Chondrocyte (in vitro differentiated cells): ENCODE data around the gene LDHD. TPM values are rescaled to one million over a fixed set of nuclear protein-coding genes. Genes with fewer than 3 reads are reported as not detected.

Source experiments
- DNase-seq: peaks from one replicate; pipeline ENCODE4 v3.0.0; 2021; ENCODE audit warnings: mixed read lengths, low spot score
- H3K27ac Mint-ChIP-seq: one replicate; pipeline ENCODE4 v1.8.0; 2021; ENCODE audit warnings: mild to moderate bottlenecking, moderate library complexity, mixed read lengths; ENCODE audit not compliant: unreplicated experiment
- H3K27me3 Mint-ChIP-seq: 2 replicates; pipeline ENCODE4 v1.8.0; 2021; ENCODE audit warnings: low read depth, mixed read lengths
- H3K36me3 Mint-ChIP-seq: 2 replicates; pipeline ENCODE4 v1.8.0; 2021; ENCODE audit warnings: low read depth, mixed read lengths
- H3K4me1 Mint-ChIP-seq: 2 replicates; pipeline ENCODE4 v1.8.0; 2021; ENCODE audit warnings: low read depth, mild to moderate bottlenecking, mixed read lengths
- H3K4me3 Mint-ChIP-seq: one replicate; pipeline ENCODE4 v1.8.0; 2021; ENCODE audit warnings: mild to moderate bottlenecking, moderate library complexity, mixed read lengths; ENCODE audit not compliant: unreplicated experiment
- H3K9me3 Mint-ChIP-seq: 2 replicates; pipeline ENCODE4 v1.8.0; 2021; ENCODE audit warnings: low read depth, mixed read lengths
- total RNA-seq: library from RNA; stranded (reverse); gene quantifications from 3 replicates; pipeline ENCODE4 v1.2.1, GENCODE V29; 2021
- TF ChIP-seq, protein P1 (sequence below): fragments of 200-600 bp; sonication (generic); IDR thresholded peaks from 2 replicates; pipeline ENCODE4 v1.5.0; 2021; ENCODE audit warnings: antibody characterized with exemption, mild to moderate bottlenecking, moderate library complexity

The LDHD gene
- total RNA-seq, 1 donor from 2014 or later = 2.3 TPM

DNA sequence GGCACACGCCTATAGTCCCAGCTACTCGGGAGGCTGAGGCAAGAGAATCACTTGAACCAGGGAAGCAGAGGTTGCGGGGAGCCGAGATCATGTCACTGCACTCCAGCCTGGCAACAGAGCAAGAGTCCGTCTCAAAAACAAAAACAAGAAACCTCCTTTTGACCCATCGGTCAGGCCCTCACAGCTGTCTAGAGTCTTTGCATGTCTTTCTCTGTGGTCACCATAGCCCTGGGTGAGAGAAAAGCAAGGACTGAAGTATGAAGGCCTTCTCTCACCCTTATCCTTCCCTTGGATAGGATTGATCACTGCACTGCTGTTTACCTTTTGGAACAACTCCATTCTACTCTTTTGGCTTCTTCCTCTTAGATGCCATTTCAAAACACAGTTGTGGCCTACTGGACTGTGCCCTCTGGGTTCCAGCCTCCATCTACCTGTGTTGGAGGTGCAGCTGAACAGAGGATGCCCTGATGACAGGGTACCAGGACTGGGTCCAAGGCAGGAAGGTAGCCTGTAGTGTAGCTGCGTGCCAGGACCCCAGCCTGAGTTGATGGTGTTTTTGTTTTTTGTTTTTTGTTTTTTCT lies 37.1 kb downstream of the LDHD start:
- H3K27ac Mint-ChIP-seq = peak overlapping the region; percentile 55
- H3K4me1 Mint-ChIP-seq = peaks cover 20% of the 10 kb centered on the region
- TF ChIP-seq, protein P1, sequence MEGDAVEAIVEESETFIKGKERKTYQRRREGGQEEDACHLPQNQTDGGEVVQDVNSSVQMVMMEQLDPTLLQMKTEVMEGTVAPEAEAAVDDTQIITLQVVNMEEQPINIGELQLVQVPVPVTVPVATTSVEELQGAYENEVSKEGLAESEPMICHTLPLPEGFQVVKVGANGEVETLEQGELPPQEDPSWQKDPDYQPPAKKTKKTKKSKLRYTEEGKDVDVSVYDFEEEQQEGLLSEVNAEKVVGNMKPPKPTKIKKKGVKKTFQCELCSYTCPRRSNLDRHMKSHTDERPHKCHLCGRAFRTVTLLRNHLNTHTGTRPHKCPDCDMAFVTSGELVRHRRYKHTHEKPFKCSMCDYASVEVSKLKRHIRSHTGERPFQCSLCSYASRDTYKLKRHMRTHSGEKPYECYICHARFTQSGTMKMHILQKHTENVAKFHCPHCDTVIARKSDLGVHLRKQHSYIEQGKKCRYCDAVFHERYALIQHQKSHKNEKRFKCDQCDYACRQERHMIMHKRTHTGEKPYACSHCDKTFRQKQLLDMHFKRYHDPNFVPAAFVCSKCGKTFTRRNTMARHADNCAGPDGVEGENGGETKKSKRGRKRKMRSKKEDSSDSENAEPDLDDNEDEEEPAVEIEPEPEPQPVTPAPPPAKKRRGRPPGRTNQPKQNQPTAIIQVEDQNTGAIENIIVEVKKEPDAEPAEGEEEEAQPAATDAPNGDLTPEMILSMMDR = no peak
- no peak overlapping the region for H3K4me3 Mint-ChIP-seq
- no peak for DNase-seq
- peaks cover 3% of the 10 kb centered on the region for H3K9me3 Mint-ChIP-seq
- H3K27me3 Mint-ChIP-seq = no peaks in the 10 kb centered on the region
- peaks cover 2% of the 10 kb centered on the region for H3K36me3 Mint-ChIP-seq

DNA sequence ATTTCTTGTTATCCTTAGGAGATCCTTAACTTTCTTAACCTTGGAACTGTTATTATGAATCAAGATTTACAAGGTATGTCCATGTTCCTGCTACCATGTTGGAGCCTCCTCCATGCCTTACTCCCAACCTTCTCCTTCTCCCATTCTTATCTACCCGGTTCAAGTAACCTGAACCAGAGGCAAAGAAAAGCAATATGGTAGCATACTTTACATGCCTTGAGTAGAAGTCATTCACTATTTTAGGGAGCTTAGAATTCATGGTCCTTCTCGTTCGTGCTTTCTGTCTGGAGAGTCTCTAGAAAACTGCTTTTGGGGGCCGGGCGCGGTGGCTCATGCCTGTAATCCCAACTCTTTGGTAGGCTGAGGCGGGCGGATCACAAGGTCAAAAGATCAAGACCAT lies 37.7 kb downstream of the LDHD start:
- H3K4me1 Mint-ChIP-seq = peaks cover 26% of the 10 kb centered on the region
- peaks cover 2% of the 10 kb centered on the region for H3K36me3 Mint-ChIP-seq
- TF ChIP-seq, protein P1 = no peak
- H3K4me3 Mint-ChIP-seq = no peak overlapping the region
- H3K27ac Mint-ChIP-seq = peak overlapping the region; percentile 55
- H3K9me3 Mint-ChIP-seq = peaks cover 3% of the 10 kb centered on the region
- H3K27me3 Mint-ChIP-seq = no peaks in the 10 kb centered on the region
- no peak for DNase-seq

DNA sequence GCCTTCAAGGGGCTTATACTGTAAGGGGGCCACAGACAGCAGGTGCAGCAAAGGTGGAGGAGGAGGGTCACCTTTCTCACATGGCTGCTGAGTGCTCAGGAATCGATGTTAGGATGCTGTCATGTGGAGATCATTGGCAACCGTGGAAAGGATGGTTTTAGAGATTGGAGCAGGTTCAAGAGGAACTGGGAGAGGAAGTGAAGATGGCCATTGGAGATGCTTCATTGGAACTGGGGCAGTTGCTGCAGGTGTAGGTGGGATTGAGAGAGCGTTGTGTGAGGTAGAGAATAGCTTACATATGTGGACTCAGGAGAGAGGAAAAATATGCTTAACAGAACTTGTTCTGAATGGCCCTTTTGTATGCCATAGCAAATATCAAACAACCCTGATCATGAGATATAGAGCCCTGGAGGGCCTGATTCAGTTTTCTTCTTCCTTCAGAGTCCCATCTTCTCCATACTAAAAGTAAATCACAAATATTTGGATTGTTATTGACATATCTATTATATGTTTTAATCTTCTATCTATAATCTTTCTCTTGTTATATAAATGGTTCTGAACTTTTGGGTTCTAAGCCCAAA lies 40.8 kb downstream of the LDHD start:
- no peak overlapping the region for H3K4me3 Mint-ChIP-seq
- peaks cover 3% of the 10 kb centered on the region for H3K9me3 Mint-ChIP-seq
- no peaks in the 10 kb centered on the region for H3K27me3 Mint-ChIP-seq
- H3K4me1 Mint-ChIP-seq = peaks cover 30% of the 10 kb centered on the region
- H3K36me3 Mint-ChIP-seq = peaks cover 2% of the 10 kb centered on the region
- DNase-seq = no peak
- H3K27ac Mint-ChIP-seq = no peak overlapping the region
- TF ChIP-seq, protein P1 = no peak

DNA sequence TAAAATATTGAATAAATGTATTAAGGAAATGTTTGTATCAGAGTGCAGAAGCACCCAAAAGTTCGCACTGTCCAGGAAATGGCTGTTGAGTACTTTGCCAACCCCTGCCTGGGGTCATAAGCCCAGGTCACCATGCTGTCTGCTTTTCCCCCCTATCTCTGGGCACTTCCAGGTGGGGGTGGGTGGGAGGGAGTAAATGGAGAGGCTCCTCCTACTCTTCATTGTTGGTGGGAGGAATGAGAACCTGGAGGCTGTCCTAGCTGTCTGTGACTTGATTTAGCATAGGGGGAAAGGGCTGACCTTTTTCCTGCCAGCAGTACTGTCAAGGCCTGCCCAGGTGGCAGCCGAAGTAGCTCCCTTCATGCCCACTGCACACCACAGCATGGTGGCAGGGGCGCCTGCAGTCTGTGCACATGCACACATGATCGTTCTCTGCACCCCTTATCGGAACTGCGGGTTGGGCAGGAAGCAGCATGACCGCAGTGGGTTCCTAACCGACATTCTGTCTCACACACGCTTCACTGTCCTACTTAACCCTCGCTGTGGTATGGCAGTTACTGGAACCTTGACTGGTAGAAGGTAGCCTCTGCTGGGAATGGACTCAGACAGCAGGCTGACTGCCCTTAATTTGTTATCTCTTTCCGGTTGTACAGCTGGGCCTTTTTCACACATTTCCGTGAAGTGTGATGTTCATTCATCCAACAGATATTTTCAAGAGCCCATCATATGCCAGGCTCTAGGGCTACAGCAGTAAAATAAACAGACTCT lies 41.5 kb downstream of the LDHD start:
- no peaks in the 10 kb centered on the region for H3K27me3 Mint-ChIP-seq
- H3K9me3 Mint-ChIP-seq = peaks cover 3% of the 10 kb centered on the region
- H3K4me1 Mint-ChIP-seq = peaks cover 28% of the 10 kb centered on the region
- H3K27ac Mint-ChIP-seq = no peak overlapping the region
- no peak for DNase-seq
- H3K36me3 Mint-ChIP-seq = peaks cover 2% of the 10 kb centered on the region
- TF ChIP-seq, protein P1 = no peak
- no peak overlapping the region for H3K4me3 Mint-ChIP-seq

DNA sequence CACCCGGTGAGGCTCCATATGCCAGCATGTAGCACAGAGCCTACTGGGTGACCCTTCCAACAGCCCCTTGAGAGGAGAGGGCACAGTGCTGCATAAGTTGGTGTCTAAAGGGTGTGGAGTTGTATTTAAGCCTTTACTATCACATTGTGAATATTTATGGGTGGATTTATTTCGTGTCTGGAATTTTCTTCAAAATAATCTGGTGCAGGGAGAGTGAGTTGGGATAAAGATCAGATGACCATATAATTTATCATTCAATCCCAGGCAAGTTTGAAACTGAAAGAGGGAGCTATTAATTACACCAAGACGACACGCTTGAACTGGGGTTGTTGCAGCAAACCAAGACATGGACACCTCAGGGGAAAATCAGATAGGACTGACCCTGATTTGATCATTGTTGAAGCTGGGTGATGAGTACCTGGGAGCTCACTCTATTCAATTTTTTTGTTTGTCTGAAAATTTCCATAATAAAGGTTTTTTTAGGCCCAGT lies 42.2 kb downstream of the LDHD start:
- peak overlapping the region; percentile 3 for H3K27ac Mint-ChIP-seq
- H3K27me3 Mint-ChIP-seq = no peaks in the 10 kb centered on the region
- peaks cover 2% of the 10 kb centered on the region for H3K36me3 Mint-ChIP-seq
- no peak overlapping the region for H3K4me3 Mint-ChIP-seq
- peaks cover 24% of the 10 kb centered on the region for H3K4me1 Mint-ChIP-seq
- TF ChIP-seq, protein P1 = no peak
- no peak for DNase-seq
- H3K9me3 Mint-ChIP-seq = peaks cover 3% of the 10 kb centered on the region
